Endodermal cell (in vitro differentiated cells): ENCODE data around the gene SDHC. TPM values are rescaled to one million over a fixed set of nuclear protein-coding genes. Genes with fewer than 3 reads are reported as not detected.

ENCODE experiments used
- total RNA-seq, 2 donors: library from RNA; stranded (reverse); fragmentation: NEBNext Ultra II Directional in 1 of 2; extraction: Animal tissue kit (Norgen Biotek cat#: 25700) in 1 of 2; gene quantifications; 2 replicates in 1 of 2; 3 replicates in 1 of 2; pipeline ENCODE4 v1.2.1, GENCODE V29; 2021

SDHC gene
- total RNA-seq, 2 donors from 2014 or later = 270 to 296 TPM

Other genes starting within 250 kb of the SDHC start
- gene ARHGAP30, start 244.5 kb upstream of the SDHC start, total RNA-seq = under 1 TPM; 0.07 to 0.13 TPM
- not detected for gene NECTIN4, start 224.8 kb upstream of the SDHC start, total RNA-seq
- gene KLHDC9, start 216.0 kb upstream of the SDHC start, total RNA-seq = 10 to 100 TPM; 14.6 to 25.4 TPM
- gene PFDN2, start 196.3 kb upstream of the SDHC start, total RNA-seq = 10 to 100 TPM; 62.9 to 95.7 TPM
- 10 to 100 TPM; 51.0 to 65.1 TPM for gene NIT1, start 196.3 kb upstream of the SDHC start, total RNA-seq
- gene DEDD, start 181.7 kb upstream of the SDHC start, total RNA-seq = 10 to 100 TPM; 34.2 to 39.8 TPM
- 10 to 100 TPM; 89.5 to 97.1 TPM for gene UFC1, start 160.4 kb upstream of the SDHC start, total RNA-seq
- 10 to 100 TPM; 26.7 to 39.7 TPM for gene USP21, start 154.9 kb upstream of the SDHC start, total RNA-seq
- gene PPOX, start 148.0 kb upstream of the SDHC start, total RNA-seq = 10 to 100 TPM; 46.4 to 47.2 TPM
- gene B4GALT3, start 136.9 kb upstream of the SDHC start, total RNA-seq = 10 to 100 TPM; 30.4 to 37.9 TPM
- 1 to 10 TPM; 4.4 to 9.6 TPM for gene ADAMTS4, start 115.3 kb upstream of the SDHC start, total RNA-seq
- 10 to 100 TPM; 83.5 to 100.0 TPM for gene NDUFS2, start 112.0 kb upstream of the SDHC start, total RNA-seq
- gene FCER1G, start 99.1 kb upstream of the SDHC start, total RNA-seq = under 1 TPM; 0.68 to 0.69 TPM
- 100 to 1,000 TPM; 268 to 396 TPM for gene APOA2, start 90.8 kb upstream of the SDHC start, total RNA-seq
- gene TOMM40L, start 88.3 kb upstream of the SDHC start, total RNA-seq = 10 to 100 TPM in 1 of 2 donors, 1 to 10 TPM in 1; 9.0 to 11.6 TPM
- gene NR1I3, start 76.2 kb upstream of the SDHC start, total RNA-seq = not detected
- 10 to 100 TPM in 1 of 2 donors, 1 to 10 TPM in 1; 4.0 to 11.3 TPM for gene PCP4L1, start 55.6 kb upstream of the SDHC start, total RNA-seq
- 1 to 10 TPM; 1.7 to 3.3 TPM for gene MPZ, start 4.4 kb upstream of the SDHC start, total RNA-seq
- 1 to 10 TPM in 1 of 2 donors, under 1 TPM in 1; 0.86 to 1.2 TPM for gene CFAP126, start 53.5 kb downstream of the SDHC start, total RNA-seq
- not detected for gene FCGR2A, start 191.1 kb downstream of the SDHC start, total RNA-seq
- gene HSPA6, start 210.2 kb downstream of the SDHC start, total RNA-seq = not detected
- not detected for gene FCGR3A, start 235.4 kb downstream of the SDHC start, total RNA-seq